ENCODE measurements around the gene WFDC8. TPM values are rescaled to one million over a fixed set of nuclear protein-coding genes. Genes with fewer than 3 reads are reported as not detected.
"Not testable (repeated sequence)": the region's sequence is repeated elsewhere in the genome, so short reads cannot be mapped to it uniquely, and the experiment has no call there.

Gene WFDC8
- total and polyA plus RNA-seq, 5 experiments from 2014 or later: not detected

DNA sequence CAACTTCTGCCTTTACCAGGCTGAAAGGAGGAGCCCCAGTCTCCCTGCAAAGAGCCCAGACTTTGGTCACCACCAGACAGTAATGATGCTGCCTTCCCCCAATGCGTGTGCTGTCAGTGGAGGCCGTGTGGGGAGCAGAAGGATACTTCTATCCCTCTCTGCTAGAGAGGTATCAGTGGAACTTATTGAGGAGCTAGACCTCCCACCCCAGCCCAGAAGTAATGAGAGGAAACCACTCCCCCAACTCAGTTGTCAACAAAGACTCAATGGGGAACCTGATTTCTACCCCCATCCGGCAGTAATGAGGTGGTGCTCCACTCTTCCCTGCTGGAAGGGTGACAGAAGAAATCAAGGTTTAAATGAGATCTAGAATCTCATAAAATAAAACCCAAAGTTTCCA is 4.4 kb upstream of the WFDC8 start:
- Mint-ChIP-seq H3K4me1 (no peaks in the 10 kb centered on the region), H3K9me3 (no peaks in the 10 kb centered on the region), H3K27me3 (peaks cover 12 to 29% (median 16%) of the 10 kb centered on the region in 5 donors), H3K36me3 (no peaks in the 10 kb centered on the region), H3K27ac (no peak overlapping the region), H3K4me3 (no peak overlapping the region)
- ATAC-seq: no peak
- POLR2A ChIA-PET: no interaction called here
- DNase-seq: no peak

DNA sequence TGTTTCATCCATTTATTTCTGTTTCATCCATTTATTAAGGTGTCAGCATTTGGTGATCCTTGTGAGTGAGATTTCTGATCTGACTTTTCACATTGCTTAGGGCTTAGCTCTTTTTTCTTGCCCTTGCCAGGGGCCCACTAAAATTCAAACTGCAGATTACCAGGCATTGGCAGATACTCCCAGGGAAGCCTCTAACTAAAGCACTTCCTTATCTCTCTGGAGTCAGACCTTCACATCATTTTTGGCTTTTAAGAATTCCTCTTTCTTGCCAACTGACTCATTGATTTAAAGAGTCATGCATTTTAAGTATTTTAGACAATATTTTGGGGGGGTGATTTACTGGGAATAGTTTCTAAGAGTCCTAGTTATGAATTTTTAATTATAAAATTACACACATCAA is 2.6 kb upstream of the WFDC8 start:
- ATAC-seq (no peak), DNase-seq (no peak)
- H3K4me1 Mint-ChIP-seq: no peaks in the 10 kb centered on the region
- H3K27ac Mint-ChIP-seq: no peak overlapping the region
- H3K27me3 Mint-ChIP-seq: peaks cover 11 to 29% (median 16%) of the 10 kb centered on the region in 5 donors
- H3K9me3 Mint-ChIP-seq: no peaks in the 10 kb centered on the region
- no peak overlapping the region for H3K4me3 Mint-ChIP-seq
- H3K36me3 Mint-ChIP-seq: no peaks in the 10 kb centered on the region
- POLR2A ChIA-PET: no interaction called here

DNA sequence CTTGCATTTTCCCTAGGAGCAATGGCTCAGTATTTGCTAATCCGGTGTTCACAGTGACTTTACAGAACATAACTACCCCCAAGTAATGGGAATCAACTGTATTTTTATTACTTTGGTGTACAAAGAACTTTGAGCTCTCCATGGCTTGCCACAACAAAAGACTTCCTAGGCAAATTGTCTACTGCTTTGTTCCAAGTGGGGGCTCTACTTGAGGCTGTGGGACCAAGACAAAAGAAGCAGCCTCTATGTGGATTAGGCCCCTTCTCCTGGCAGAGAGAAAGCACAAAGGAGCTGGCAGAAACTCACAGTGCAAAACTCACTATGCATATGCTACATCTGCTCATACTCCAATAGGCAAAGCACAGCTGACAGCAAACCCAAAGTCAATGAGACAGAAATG is 853 bp downstream of the WFDC8 start:
- Mint-ChIP-seq H3K4me3 (no peak overlapping the region), H3K27ac (no peak overlapping the region), H3K9me3 (no peaks in the 10 kb centered on the region), H3K36me3 (no peaks in the 10 kb centered on the region), H3K27me3 (peaks cover 13 to 33% (median 19%) of the 10 kb centered on the region in 5 donors), H3K4me1 (no peaks in the 10 kb centered on the region)
- ATAC-seq: no peak
- POLR2A ChIA-PET: no interaction called here
- DNase-seq: no peak

DNA sequence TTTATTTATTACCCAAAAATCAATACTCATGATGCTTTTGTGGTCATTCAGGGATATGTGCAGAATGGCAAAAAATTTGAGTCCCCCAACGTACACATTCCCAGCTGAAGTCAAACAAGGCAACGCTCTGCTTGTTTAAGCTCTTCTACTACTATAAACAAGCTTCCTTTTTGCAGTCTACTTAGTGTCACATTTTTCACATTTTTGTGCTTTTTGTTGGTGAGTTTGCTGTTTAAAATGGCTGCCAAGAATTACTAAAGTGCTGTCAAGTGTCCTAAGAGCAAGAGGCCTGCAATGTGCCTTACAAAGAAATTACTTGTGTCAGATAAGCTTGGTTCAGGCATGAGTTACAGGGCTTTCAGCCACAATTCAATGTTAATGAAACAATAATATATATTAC is 2.1 kb downstream of the WFDC8 start:
- Mint-ChIP-seq H3K9me3 (no peaks in the 10 kb centered on the region), H3K36me3 (no peaks in the 10 kb centered on the region), H3K27ac (no peak overlapping the region), H3K4me1 (no peaks in the 10 kb centered on the region), H3K27me3 (peaks cover 10 to 34% (median 17%) of the 10 kb centered on the region in 5 donors), H3K4me3 (no peak overlapping the region)
- no peak for DNase-seq
- POLR2A ChIA-PET: no interaction called here
- no peak for ATAC-seq

DNA sequence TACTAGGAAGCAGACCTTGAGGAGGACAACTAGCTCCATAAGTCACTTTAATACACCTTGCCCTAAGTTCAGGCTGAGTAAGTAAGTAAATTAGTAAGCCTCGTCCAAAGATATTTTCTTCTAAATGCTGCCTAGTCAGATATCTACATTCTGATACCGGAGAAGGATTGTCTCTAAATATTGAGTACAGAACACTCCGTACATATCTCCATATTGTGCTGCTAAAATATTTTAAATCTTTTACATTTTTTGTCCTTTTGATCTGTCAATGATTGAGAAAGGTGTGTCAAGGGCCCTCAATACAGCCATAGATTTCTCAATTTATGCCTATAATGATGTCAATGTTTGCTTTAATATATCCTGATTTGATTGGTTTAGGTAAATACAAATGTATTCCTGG is 3.2 kb downstream of the WFDC8 start:
- POLR2A ChIA-PET: no interaction called here
- H3K27ac Mint-ChIP-seq: no peak overlapping the region

GRCh38 chr20:45569650-45570049 is 9.4 kb downstream of the WFDC8 start:
- H3K36me3 Mint-ChIP-seq, H3K9me3 Mint-ChIP-seq, DNase-seq, H3K4me3 Mint-ChIP-seq, ATAC-seq, H3K27ac Mint-ChIP-seq, H3K4me1 Mint-ChIP-seq, POLR2A ChIA-PET: not testable (repeated sequence)
- H3K27me3 Mint-ChIP-seq: peaks cover 10 to 35% (median 13%) of the 10 kb centered on the region in 5 donors

More for the DNA sequence above, 3.2 kb downstream of the WFDC8 start:
- Mint-ChIP-seq H3K4me3 (no peak overlapping the region), H3K4me1 (no peaks in the 10 kb centered on the region), H3K27me3 (peaks cover 10 to 41% (median 21%) of the 10 kb centered on the region in 5 donors), H3K36me3 (no peaks in the 10 kb centered on the region), H3K9me3 (no peaks in the 10 kb centered on the region)
- DNase-seq (no peak), ATAC-seq (no peak)

GRCh38 chr20:45564760-45565276 is 14.3 kb downstream of the WFDC8 start:
- no peaks in the 10 kb centered on the region for H3K36me3 Mint-ChIP-seq
- POLR2A ChIA-PET: no interaction called here
- ATAC-seq (no peak), DNase-seq (no peak)
- H3K4me3 Mint-ChIP-seq: no peak overlapping the region
- no peak overlapping the region for H3K27ac Mint-ChIP-seq
- peaks cover 23 to 59% (median 27%) of the 10 kb centered on the region in 5 donors for H3K27me3 Mint-ChIP-seq
- peaks cover 0 to 3% (median 0%) of the 10 kb centered on the region in 9 donors for H3K9me3 Mint-ChIP-seq
- no peaks in the 10 kb centered on the region for H3K4me1 Mint-ChIP-seq

- no peak overlapping the region for H3K4me3 Mint-ChIP-seq
- DNase-seq: no peak
- H3K4me1 Mint-ChIP-seq: no peaks in the 10 kb centered on the region
- peaks cover 10 to 41% (median 17%) of the 10 kb centered on the region in 5 donors for H3K27me3 Mint-ChIP-seq
- peaks cover 0 to 15% (median 2%) of the 10 kb centered on the region in 9 donors for H3K9me3 Mint-ChIP-seq
- H3K36me3 Mint-ChIP-seq: peaks cover 0 to 8% (median 0%) of the 10 kb centered on the region in 3 donors
- H3K27ac Mint-ChIP-seq: no peak overlapping the region
- POLR2A ChIA-PET: no interaction called here
- ATAC-seq: no peak
These were observed 23.9 kb downstream of the WFDC8 start for GRCh38 chr20:45555198-45555597.

DNA sequence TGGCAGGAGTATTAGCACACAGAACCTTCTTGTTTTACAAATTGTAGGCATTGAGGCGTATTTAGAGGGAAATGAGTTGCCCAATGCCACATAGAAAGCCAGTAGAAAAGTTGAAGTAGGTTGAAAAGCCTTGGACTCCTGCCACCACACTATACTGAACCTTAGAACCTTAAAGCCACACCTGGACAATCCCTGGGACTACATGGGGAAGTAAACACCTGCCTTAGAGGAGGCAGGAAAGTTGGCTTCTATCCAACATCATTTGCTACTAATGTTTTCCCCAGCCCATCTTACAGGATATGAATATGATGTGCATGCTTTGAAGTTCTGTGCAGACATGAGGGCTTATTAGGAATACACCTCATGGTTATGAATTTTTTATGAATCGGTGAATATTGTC is 26.6 kb downstream of the WFDC8 start:
- H3K4me3 Mint-ChIP-seq: no peak overlapping the region
- H3K27ac Mint-ChIP-seq: no peak overlapping the region
- peaks cover 0 to 17% (median 2%) of the 10 kb centered on the region in 9 donors for H3K9me3 Mint-ChIP-seq
- peaks cover 8 to 43% (median 26%) of the 10 kb centered on the region in 5 donors for H3K27me3 Mint-ChIP-seq
- ATAC-seq (no peak), DNase-seq (no peak)
- peaks cover 0 to 2% (median 0%) of the 10 kb centered on the region in 4 donors for H3K4me1 Mint-ChIP-seq
- POLR2A ChIA-PET: no interaction called here
- H3K36me3 Mint-ChIP-seq: peaks cover 0 to 10% (median 0%) of the 10 kb centered on the region in 3 donors

- no peak for ATAC-seq
- POLR2A ChIA-PET: no interaction called here
- peaks cover 0 to 10% (median 0%) of the 10 kb centered on the region in 3 donors for H3K36me3 Mint-ChIP-seq
These were observed 28.3 kb downstream of the WFDC8 start for GRCh38 chr20:45550765-45551164.

DNA sequence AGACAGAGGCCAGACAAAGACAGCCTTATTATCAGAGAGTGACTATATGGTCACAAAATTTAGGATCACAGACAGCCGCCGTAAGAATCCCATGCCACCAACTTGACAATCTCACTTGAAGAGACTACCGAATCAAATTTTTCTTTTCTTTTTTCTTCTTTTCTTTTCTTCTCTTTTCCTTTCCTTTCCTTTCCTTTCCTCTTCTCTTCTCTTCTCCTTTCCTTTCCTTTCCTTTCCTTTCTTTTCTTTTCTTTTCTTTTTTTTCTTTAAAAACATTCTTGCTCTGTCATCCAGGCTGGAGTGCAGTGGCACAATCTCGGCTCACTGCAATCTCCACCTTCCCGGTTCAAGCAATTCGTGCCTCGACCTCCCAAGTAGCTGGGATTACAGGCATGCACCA is 30.7 kb downstream of the WFDC8 start:
- Mint-ChIP-seq H3K4me1 (peaks cover 0 to 2% (median 0%) of the 10 kb centered on the region in 4 donors), H3K27me3 (peaks cover 16 to 35% (median 24%) of the 10 kb centered on the region in 5 donors), H3K9me3 (peaks cover 0 to 14% (median 2%) of the 10 kb centered on the region in 9 donors), H3K27ac (no peak overlapping the region), H3K4me3 (no peak overlapping the region), H3K36me3 (peaks cover 0 to 5% (median 0%) of the 10 kb centered on the region in 3 donors)
- ATAC-seq (no peak), DNase-seq (no peak)
- POLR2A ChIA-PET: no interaction called here

More at GRCh38 chr20:45550765-45551164, 28.3 kb downstream of the WFDC8 start:
- H3K9me3 Mint-ChIP-seq: peaks cover 0 to 17% (median 2%) of the 10 kb centered on the region in 9 donors
- H3K27me3 Mint-ChIP-seq: peaks cover 7 to 44% (median 23%) of the 10 kb centered on the region in 5 donors
- no peak overlapping the region for H3K27ac Mint-ChIP-seq
- peaks cover 0 to 2% (median 0%) of the 10 kb centered on the region in 4 donors for H3K4me1 Mint-ChIP-seq
- DNase-seq: no peak
- no peak overlapping the region for H3K4me3 Mint-ChIP-seq

DNA sequence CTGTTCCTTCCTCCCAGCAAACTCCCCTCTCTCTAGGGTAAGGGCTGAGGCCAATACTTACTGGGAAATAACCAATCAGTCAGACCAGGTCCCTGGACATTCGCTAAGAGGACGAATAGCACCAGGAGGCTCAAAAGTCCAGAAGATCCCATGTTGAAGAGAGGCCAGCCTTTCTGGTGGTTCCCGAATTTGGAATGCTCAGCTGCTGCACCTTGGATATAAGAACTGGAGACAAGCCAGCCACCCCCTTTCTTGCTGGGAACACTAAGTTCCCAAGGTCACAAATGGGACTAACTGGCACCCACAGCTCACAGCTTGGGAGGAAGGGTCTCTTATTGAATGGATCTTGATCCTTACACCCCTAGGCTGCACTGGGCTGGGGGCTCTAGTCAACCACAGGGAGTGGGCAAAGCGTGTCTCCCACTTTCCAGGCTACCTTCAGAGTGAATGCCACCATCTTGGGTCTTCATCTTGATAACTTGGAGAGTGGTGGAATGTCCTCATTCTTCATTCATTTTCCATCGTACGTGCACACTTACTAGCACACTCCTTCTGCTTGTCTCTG is 31.8 kb downstream of the WFDC8 start, which contains the start of gene EPPIN:
Gene EPPIN, minus strand, starts transcription at position 196 of the 565 bp plus-strand sequence. Its CDS starts 44 bp downstream, at position 152.
- Mint-ChIP-seq H3K27ac (no peak within 1 kb of the TSS), H3K27me3 (peaks cover 18 to 35% (median 24%) of the 10 kb centered on the region in 5 donors), H3K4me3 (no peak within 1 kb of the TSS), H3K4me1 (peaks cover 0 to 2% (median 0%) of the 10 kb centered on the region in 4 donors), H3K9me3 (peaks cover 0 to 12% (median 2%) of the 10 kb centered on the region in 9 donors), H3K36me3 (peaks cover 0 to 4% (median 0%) of the 10 kb centered on the region in 3 donors)
- ATAC-seq (no peak), DNase-seq (no peak)
- POLR2A ChIA-PET: no interaction called here

- H3K36me3 Mint-ChIP-seq: peaks cover 0 to 4% (median 0%) of the 10 kb centered on the region in 3 donors
- peaks cover 24 to 45% (median 32%) of the 10 kb centered on the region in 5 donors for H3K27me3 Mint-ChIP-seq
- no peak for DNase-seq
- H3K27ac Mint-ChIP-seq: no peak overlapping the region
- POLR2A ChIA-PET: no interaction called here
- ATAC-seq: no peak
- H3K9me3 Mint-ChIP-seq: peaks cover 0 to 8% (median under 1%) of the 10 kb centered on the region in 9 donors
- H3K4me1 Mint-ChIP-seq: peaks cover 0 to 2% (median 0%) of the 10 kb centered on the region in 4 donors
- H3K4me3 Mint-ChIP-seq: no peak overlapping the region
These were observed 33.2 kb downstream of the WFDC8 start for GRCh38 chr20:45545754-45546453.

Data from naive thymus-derived CD8-positive, alpha-beta T cell (primary cell).